HepG2 (cell line): ENCODE results near the gene CEP44. TPM values are rescaled to one million over a fixed set of nuclear protein-coding genes. Genes with fewer than 3 reads are reported as not detected.

ENCODE experiments used
- ATAC-seq: fragments of 200-7000 bp; cut with Tn5 transposase; 3 replicates; pipeline ENCODE4 v1.9.1; 2020; ENCODE audit warnings: mild to moderate bottlenecking, moderate library complexity
- BruUV-seq: library from RNA; stranded (reverse); fragments of 400-500 nt; replicated peaks from 2 replicates; lab custom pipeline; 2021; lab: Mats Ljungman, UMichigan
- CTCF ChIA-PET: fragments of 300-600 bp; formaldehyde crosslinking; extraction: SDS; loops from one replicate; lab custom pipeline; 2021; ENCODE audit warnings: low total read pairs, inconsistent platforms, low intra/inter-chr PET ratio; lab: Yijun Ruan, JAX
- POLR2A ChIA-PET: fragments of 350-600 bp; sonication (Branson Sonifier 250); formaldehyde crosslinking; loops from one replicate; lab custom pipeline; 2020; ENCODE audit warnings: antibody characterized with exemption, inconsistent platforms; lab: Yijun Ruan, JAX
- DNase-seq: peaks from one replicate; pipeline ENCODE4 v3.0.0-alpha.2; 2015; ENCODE audit warnings: low spot score
- FAIRE-seq: peaks from 3 replicates; lab custom pipeline; 2011; peaks lifted over from hg19 to GRCh38; lab: Jason Lieb, UNC
- H2AFZ ChIP-seq: one replicate; pipeline ENCODE4 v1.6.1; 2011; ENCODE audit warnings: low read length, inconsistent platforms
- H3K27ac ChIP-seq: fragments of 300-600 bp; 3 replicates; pipeline ENCODE4 v1.8.0; 2011; ENCODE audit warnings: mixed run types, mild to moderate bottlenecking, mixed read lengths, low read length, inconsistent platforms; ENCODE audit not compliant: insufficient read depth; ENCODE audit errors: extremely low read length
- H3K27me3 ChIP-seq, 2 experiments: fragments of 200-600 bp in 1 of 2; 2 replicates in 1 of 2; 3 replicates in 1 of 2; pipeline versions ENCODE4 v1.6.0 to v1.8.0; 2011; ENCODE audit warnings: low read length in 2 of 2, mild to moderate bottlenecking in 2 of 2, moderate library complexity in 2 of 2, inconsistent platforms in 1 of 2; ENCODE audit not compliant: insufficient read depth in 2 of 2, control insufficient read depth in 1 of 2
- H3K36me3 ChIP-seq, 2 experiments: fragments of 200-600 bp in 1 of 2; replicated peaks in 1 of 2; 2 replicates in 1 of 2; 3 replicates in 1 of 2; pipeline versions ENCODE4 v1.5.1 to v1.8.0; 2011; ENCODE audit warnings: low read length in 2 of 2, inconsistent platforms in 1 of 2; ENCODE audit not compliant: insufficient read depth in 2 of 2, control insufficient read depth in 1 of 2
- H3K4me1 ChIP-seq: 2 replicates; pipeline ENCODE4 v1.5.1; 2012; ENCODE audit warnings: low read length, inconsistent platforms; ENCODE audit not compliant: insufficient read depth
- H3K4me2 ChIP-seq: 2 replicates; pipeline ENCODE4 v1.6.0; 2011; ENCODE audit warnings: low read depth, low read length, inconsistent platforms
- H3K4me3 ChIP-seq, 3 experiments: fragments of 200-600 bp in 1 of 3; sonication (generic), shearing (Covaris generic) in 1 of 3; replicated peaks in 1 of 3; 2 replicates each; pipeline ENCODE4 v1.5.1; 2011 to 2016; ENCODE audit warnings: low read length in 3 of 3, inconsistent platforms in 2 of 3, low read depth in 2 of 3, mild to moderate bottlenecking in 2 of 3, control low read depth in 1 of 3, mixed read lengths in 1 of 3; ENCODE audit not compliant: insufficient read depth in 1 of 3
- H3K79me2 ChIP-seq: one replicate; pipeline ENCODE4 v1.6.1; 2011; ENCODE audit warnings: low read length, inconsistent platforms; ENCODE audit not compliant: insufficient read depth
- H3K9ac ChIP-seq: 2 replicates; pipeline ENCODE4 v1.6.0; 2011; ENCODE audit warnings: mild to moderate bottlenecking, low read depth, low read length, inconsistent platforms; ENCODE audit not compliant: insufficient read depth
- H3K9me3 ChIP-seq: 2 replicates; pipeline ENCODE4 v1.5.1; 2012; ENCODE audit warnings: mild to moderate bottlenecking, low read length
- H4K20me1 ChIP-seq: 2 replicates; pipeline ENCODE4 v1.6.0; 2011; ENCODE audit warnings: inconsistent platforms, mild to moderate bottlenecking, low read length, moderate library complexity; ENCODE audit not compliant: insufficient read depth
- BRF2 ChIP-seq: sonication (generic); formaldehyde crosslinking; IDR thresholded peaks from 2 replicates; pipeline ENCODE4 v1.8.1; 2022; ENCODE audit warnings: mild to moderate bottlenecking, missing genetic modification reagents
- JUN ChIP-seq: sonication (generic); formaldehyde crosslinking; IDR thresholded peaks from 2 replicates; pipeline ENCODE4 v1.4.0; 2020; ENCODE audit warnings: mild to moderate bottlenecking, missing genetic modification reagents
- KDM3A ChIP-seq: IDR thresholded peaks from 2 replicates; pipeline ENCODE4 v1.6.1; 2018; ENCODE audit warnings: low read depth, missing compliant biosample characterization
- KDM5A ChIP-seq: fragments of 200-600 bp; sonication (generic); IDR thresholded peaks from 2 replicates; pipeline ENCODE4 v1.7.0; 2018; ENCODE audit warnings: antibody characterized with exemption, mild to moderate bottlenecking, low read length, borderline replicate concordance
- NKX3-1 ChIP-seq: sonication (generic); formaldehyde crosslinking; IDR thresholded peaks from 2 replicates; pipeline ENCODE4 v1.5.0; 2020; ENCODE audit warnings: missing genetic modification reagents
- ZFP41 ChIP-seq: sonication (generic); formaldehyde crosslinking; IDR thresholded peaks from 2 replicates; pipeline ENCODE4 v1.4.0; 2020; ENCODE audit warnings: mild to moderate bottlenecking, missing genetic modification reagents, borderline replicate concordance
- ZNF597 ChIP-seq: sonication (generic); formaldehyde crosslinking; IDR thresholded peaks from 2 replicates; pipeline ENCODE4 v1.5.0; 2020; ENCODE audit warnings: missing genetic modification reagents
- WGBS: methylation state at CpG from one replicate; pipeline ENCODE4 v1.1.6; 2017; ENCODE audit warnings: low lambda C conversion rate; 5-methylcytosine and 5-hydroxymethylcytosine counted together
- in situ Hi-C: cut with HindIII; loops from 2 replicates; pipeline ENCODE4 v1.10.0; 2017; ENCODE audit warnings: low pct_unique_long_range_greater_than_20kb; ENCODE audit not compliant: extremely low pct_ligation_motif_present
- intact Hi-C: fragments of 100-400 bp; cut with micrococcal nuclease; formaldehyde crosslinking; loops from one replicate; pipeline ENCODE4 v1.10.0; 2022; ENCODE audit not compliant: unreplicated experiment
- polyA plus RNA-seq, 8 experiments: library from polyadenylated mRNA; depleted of rRNA in 3 of 8; stranded (reverse) in 7 of 8; unstranded in 1 of 8; fragments of >200 nt; fragmentation: Illumina TruSeq in 4 of 8; extraction: Trizol in 4 of 8; gene quantifications; 2 replicates each; pipeline versions ENCODE4 v1.2.1 to v1.2.3, GENCODE V29; 2011 to 2016; ENCODE audit warnings: low read depth in 4 of 8, missing spikeins in 1 of 8, mixed read lengths in 1 of 8; ENCODE audit not compliant: insufficient read depth in 1 of 8
- total RNA-seq, 5 experiments: library from RNA; depleted of rRNA; stranded (reverse); fragments of >200 nt; fragmentation: Illumina TruSeq; extraction: Trizol; gene quantifications; 2 replicates each; pipeline ENCODE4 v1.2.3, GENCODE V29; 2016; ENCODE audit warnings: low read depth in 1 of 5
- TF ChIP-seq, protein P1 (sequence below): sonication (generic); formaldehyde crosslinking; IDR thresholded peaks from 2 replicates; pipeline ENCODE4 v1.4.0; 2020; ENCODE audit warnings: low read depth, mild to moderate bottlenecking, missing genetic modification reagents

Gene CEP44
- total and polyA plus RNA-seq, 2 of the 13 experiments (the other 11 are each of a cell fraction or from before 2014, with no cell fraction given) = 5.5 to 11.9 TPM

DNA sequence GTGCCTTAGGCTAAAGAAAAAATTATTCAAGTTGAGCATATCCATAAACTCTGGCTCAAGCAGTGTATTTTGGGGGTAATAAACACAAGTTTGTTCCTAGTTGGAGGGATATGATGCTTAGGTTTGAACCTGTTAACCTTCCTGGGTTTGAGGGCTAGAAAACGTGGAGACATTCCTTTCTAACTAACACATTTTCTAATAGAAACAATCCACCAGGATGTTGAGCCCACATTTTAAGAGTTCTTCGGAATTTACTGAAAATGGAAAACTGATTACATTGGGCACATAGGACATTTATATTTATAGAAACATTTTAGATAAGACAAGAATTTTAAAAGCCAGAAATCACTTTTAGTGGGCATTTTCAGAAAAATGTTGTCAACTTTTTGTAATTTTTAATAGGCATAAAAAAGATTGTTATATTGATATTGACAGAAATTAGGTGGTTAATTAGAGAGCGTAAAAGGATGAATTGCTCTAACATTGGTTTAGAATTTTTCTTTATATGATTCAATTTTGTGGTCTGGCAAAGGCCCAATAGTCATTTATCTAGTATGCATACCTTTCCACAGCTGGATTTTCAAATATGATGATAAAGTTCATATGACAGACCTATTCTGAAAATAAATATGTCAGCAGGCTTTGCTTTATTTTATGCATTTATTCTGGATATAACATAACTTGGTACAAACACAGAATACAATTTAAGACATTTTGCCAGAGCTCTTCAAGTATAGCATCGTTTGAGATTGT lies 49.2 kb downstream of the CEP44 start (continued):
- TF ChIP-seq ZFP41 (CRISPR knock-in tag) (no peak), JUN (no peak)

- H2AFZ ChIP-seq = no peak overlapping the region
- WGBS = 41% methylated on average over 3 of the region's 3 CpGs
- no peaks in the 10 kb centered on the region for H3K36me3 ChIP-seq
- ChIA-PET POLR2A (no interaction called here), CTCF (no interaction called here)
- H3K4me1 ChIP-seq = no peaks in the 10 kb centered on the region
- intact Hi-C loops (no loop called here), in situ Hi-C loops (no loop called here)
- H3K27me3 ChIP-seq = no peaks in the 10 kb centered on the region
- no peak for FAIRE-seq
- no peaks in the 10 kb centered on the region for H3K9me3 ChIP-seq
- no peak overlapping the region for H3K9ac ChIP-seq
- no peak overlapping the region for H3K27ac ChIP-seq
- TF ChIP-seq KDM5A (no peak), KDM3A (CRISPR knock-in tag) (no peak), ZNF597 (CRISPR knock-in tag) (no peak), NKX3-1 (CRISPR knock-in tag) (no peak), BRF2 (CRISPR knock-in tag) (no peak)
- TF ChIP-seq, protein P1, sequence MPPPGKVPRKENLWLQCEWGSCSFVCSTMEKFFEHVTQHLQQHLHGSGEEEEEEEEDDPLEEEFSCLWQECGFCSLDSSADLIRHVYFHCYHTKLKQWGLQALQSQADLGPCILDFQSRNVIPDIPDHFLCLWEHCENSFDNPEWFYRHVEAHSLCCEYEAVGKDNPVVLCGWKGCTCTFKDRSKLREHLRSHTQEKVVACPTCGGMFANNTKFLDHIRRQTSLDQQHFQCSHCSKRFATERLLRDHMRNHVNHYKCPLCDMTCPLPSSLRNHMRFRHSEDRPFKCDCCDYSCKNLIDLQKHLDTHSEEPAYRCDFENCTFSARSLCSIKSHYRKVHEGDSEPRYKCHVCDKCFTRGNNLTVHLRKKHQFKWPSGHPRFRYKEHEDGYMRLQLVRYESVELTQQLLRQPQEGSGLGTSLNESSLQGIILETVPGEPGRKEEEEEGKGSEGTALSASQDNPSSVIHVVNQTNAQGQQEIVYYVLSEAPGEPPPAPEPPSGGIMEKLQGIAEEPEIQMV (CRISPR knock-in tag) = no peak
- H4K20me1 ChIP-seq = no peaks in the 10 kb centered on the region
- H3K4me2 ChIP-seq = no peak overlapping the region
- no peak overlapping the region for H3K4me3 ChIP-seq
- ATAC-seq = no peak
- no peak for DNase-seq
- BruUV-seq = no TSS peak
- no peaks in the 10 kb centered on the region for H3K79me2 ChIP-seq
Measured at GRCh38 chr4:174334628-174335027, 50.9 kb downstream of the CEP44 start.
